ENCODE data around the gene NTRK2.

DNA sequence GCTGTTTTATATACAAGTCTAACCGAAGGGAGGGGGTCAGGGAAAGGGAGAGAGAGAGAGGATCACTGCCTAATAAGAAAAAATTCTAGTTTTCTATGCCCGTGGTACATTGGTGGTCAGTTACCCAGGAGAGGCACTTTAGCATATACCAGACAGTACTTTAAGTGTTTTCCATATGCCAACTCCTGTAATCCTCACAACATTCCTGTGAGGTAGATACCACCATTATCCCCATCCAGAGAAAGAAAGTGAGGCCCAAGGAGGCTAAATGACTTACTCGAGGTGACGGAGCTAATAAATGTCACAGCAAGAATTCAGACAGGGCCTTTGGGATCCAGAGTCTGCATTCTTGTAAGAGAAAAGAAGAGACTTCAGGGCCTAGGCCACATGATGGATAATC lies 161.8 kb downstream of the NTRK2 start:
- TF ChIP-seq, protein P1, sequence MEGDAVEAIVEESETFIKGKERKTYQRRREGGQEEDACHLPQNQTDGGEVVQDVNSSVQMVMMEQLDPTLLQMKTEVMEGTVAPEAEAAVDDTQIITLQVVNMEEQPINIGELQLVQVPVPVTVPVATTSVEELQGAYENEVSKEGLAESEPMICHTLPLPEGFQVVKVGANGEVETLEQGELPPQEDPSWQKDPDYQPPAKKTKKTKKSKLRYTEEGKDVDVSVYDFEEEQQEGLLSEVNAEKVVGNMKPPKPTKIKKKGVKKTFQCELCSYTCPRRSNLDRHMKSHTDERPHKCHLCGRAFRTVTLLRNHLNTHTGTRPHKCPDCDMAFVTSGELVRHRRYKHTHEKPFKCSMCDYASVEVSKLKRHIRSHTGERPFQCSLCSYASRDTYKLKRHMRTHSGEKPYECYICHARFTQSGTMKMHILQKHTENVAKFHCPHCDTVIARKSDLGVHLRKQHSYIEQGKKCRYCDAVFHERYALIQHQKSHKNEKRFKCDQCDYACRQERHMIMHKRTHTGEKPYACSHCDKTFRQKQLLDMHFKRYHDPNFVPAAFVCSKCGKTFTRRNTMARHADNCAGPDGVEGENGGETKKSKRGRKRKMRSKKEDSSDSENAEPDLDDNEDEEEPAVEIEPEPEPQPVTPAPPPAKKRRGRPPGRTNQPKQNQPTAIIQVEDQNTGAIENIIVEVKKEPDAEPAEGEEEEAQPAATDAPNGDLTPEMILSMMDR (IDR thresholded peaks at IDR 0.05): no peak
- TF ChIP-seq POLR2A (IDR thresholded peaks at IDR 0.05): no peak

All from suprapubic skin (tissue), 3 donors.